Measurements from ENCODE around the gene RIMOC1. TPM values are rescaled to one million over a fixed set of nuclear protein-coding genes. Genes with fewer than 3 reads are reported as not detected.
A peak's percentile ranks its signal among the peaks of the same experiment; 100 is the strongest.

Gene RIMOC1
- total and polyA plus RNA-seq, 7 donors, result 5.4 to 19.3 (median 14.9) TPM

- 85 to 88% methylated on average over 2 of the region's 2 CpGs for WGBS, 2 donors
- peaks cover 0 to under 1% (median 0%) of the 10 kb centered on the region in 4 donors for H3K36me3 ChIP-seq
- no peaks in the 10 kb centered on the region for H3K27me3 ChIP-seq
- DNase-seq, result no peak
- TF ChIP-seq POLR2AphosphoS5 (IDR thresholded peaks at IDR 0.05) (peak in 1 of 4 donors; percentile 35), EP300 (IDR thresholded peaks at IDR 0.05) (no peak)
- no peak overlapping the region for H3K4me3 ChIP-seq
- no peaks in the 10 kb centered on the region for H3K9me3 ChIP-seq
- peaks cover 0 to 33% (median 19%) of the 10 kb centered on the region in 4 donors for H3K4me1 ChIP-seq
- peak overlapping the region in 2 of 4 donors; percentile 28 to 93 for H3K27ac ChIP-seq
- intact Hi-C loops (cut with DNase I), result loop anchor here (2.0 kb wide), 1 partner anchor 53 kb away; the partner anchor contains the start of gene FBXO4
Measured at GRCh38 chr5:41871852-41872251, 32.3 kb upstream of the RIMOC1 start.

GRCh38 chr5:41874512-41875060 is 29.6 kb upstream of the RIMOC1 start:
- Histone ChIP-seq H3K9me3 (no peaks in the 10 kb centered on the region), H3K4me1 (peaks cover 0 to 16% (median 8%) of the 10 kb centered on the region in 4 donors), H3K27me3 (no peaks in the 10 kb centered on the region), H3K4me3 (no peak overlapping the region), H3K27ac (no peak overlapping the region), H3K36me3 (no peaks in the 10 kb centered on the region)
- TF ChIP-seq POLR2AphosphoS5 (IDR thresholded peaks at IDR 0.05) (no peak), POLR2A (IDR thresholded peaks at IDR 0.05) (no peak), EP300 (IDR thresholded peaks at IDR 0.05) (no peak)
- TF ChIP-seq, protein P1, sequence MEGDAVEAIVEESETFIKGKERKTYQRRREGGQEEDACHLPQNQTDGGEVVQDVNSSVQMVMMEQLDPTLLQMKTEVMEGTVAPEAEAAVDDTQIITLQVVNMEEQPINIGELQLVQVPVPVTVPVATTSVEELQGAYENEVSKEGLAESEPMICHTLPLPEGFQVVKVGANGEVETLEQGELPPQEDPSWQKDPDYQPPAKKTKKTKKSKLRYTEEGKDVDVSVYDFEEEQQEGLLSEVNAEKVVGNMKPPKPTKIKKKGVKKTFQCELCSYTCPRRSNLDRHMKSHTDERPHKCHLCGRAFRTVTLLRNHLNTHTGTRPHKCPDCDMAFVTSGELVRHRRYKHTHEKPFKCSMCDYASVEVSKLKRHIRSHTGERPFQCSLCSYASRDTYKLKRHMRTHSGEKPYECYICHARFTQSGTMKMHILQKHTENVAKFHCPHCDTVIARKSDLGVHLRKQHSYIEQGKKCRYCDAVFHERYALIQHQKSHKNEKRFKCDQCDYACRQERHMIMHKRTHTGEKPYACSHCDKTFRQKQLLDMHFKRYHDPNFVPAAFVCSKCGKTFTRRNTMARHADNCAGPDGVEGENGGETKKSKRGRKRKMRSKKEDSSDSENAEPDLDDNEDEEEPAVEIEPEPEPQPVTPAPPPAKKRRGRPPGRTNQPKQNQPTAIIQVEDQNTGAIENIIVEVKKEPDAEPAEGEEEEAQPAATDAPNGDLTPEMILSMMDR (IDR thresholded peaks at IDR 0.05), result no peak
- intact Hi-C loops (cut with DNase I), result no loop called here
- no peak for DNase-seq

DNA sequence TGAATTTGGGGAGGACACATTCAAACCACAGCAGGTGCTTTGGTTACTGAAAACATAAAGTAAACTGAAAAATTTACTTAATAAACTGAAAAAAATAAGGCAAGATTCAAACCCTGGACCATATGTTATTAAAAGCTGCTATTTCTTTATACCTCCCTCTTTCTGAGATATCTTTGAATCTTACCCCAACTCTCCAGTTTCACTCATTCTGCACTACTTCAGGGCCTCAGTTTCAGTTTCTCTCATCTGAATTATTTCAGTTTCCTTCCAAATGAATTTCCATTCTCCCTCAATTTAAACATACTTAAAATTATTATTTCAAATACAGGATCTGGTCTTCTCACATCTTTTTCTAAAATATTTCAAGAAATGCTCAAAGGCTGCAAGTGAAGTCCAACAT is 29.0 kb upstream of the RIMOC1 start:
- TF ChIP-seq EP300 (IDR thresholded peaks at IDR 0.05) (no peak), POLR2AphosphoS5 (IDR thresholded peaks at IDR 0.05) (no peak), POLR2A (IDR thresholded peaks at IDR 0.05) (no peak)
- TF ChIP-seq, protein P1 (IDR thresholded peaks at IDR 0.05), result no peak
- Histone ChIP-seq H3K9me3 (no peaks in the 10 kb centered on the region), H3K27me3 (no peaks in the 10 kb centered on the region), H3K4me3 (no peak overlapping the region), H3K36me3 (no peaks in the 10 kb centered on the region), H3K4me1 (peaks cover 0 to 16% (median 7%) of the 10 kb centered on the region in 4 donors), H3K27ac (no peak overlapping the region)
- intact Hi-C loops (cut with DNase I), result no loop called here
- DNase-seq, result no peak

DNA sequence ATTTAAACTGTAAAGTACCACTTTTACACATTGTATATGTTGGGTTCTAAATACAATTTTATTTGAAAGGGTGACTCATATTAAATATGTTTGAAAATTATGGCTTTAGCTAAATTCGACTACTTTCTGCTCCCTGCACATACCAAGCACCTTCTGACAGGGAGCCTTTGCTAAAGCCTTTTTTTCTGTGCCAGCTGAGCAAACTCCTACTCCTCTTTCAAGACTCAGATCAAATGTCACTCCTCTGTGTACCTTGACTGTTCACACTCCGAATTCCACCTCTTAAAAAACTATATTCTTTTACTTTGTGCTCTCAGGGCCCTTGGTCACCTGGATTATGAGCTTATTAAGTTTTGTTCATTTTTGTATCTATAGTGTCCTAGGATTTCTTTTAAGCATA is 27.5 kb upstream of the RIMOC1 start:
- no peaks in the 10 kb centered on the region for H3K9me3 ChIP-seq
- WGBS, 2 donors, result 83 to 86% methylated on average over 2 of the region's 2 CpGs
- H3K4me3 ChIP-seq, result no peak overlapping the region
- no peaks in the 10 kb centered on the region for H3K27me3 ChIP-seq
- no peaks in the 10 kb centered on the region for H3K36me3 ChIP-seq
- TF ChIP-seq POLR2A (IDR thresholded peaks at IDR 0.05), result no peak
- TF ChIP-seq, protein P1 (IDR thresholded peaks at IDR 0.05), result no peak
- TF ChIP-seq POLR2AphosphoS5 (IDR thresholded peaks at IDR 0.05), result no peak
- TF ChIP-seq EP300 (IDR thresholded peaks at IDR 0.05), result no peak
- no peak overlapping the region for H3K27ac ChIP-seq
- DNase-seq, result no peak
- intact Hi-C loops (cut with DNase I), result no loop called here
- H3K4me1 ChIP-seq, result peaks cover 0 to 6% (median 0%) of the 10 kb centered on the region in 4 donors

DNA sequence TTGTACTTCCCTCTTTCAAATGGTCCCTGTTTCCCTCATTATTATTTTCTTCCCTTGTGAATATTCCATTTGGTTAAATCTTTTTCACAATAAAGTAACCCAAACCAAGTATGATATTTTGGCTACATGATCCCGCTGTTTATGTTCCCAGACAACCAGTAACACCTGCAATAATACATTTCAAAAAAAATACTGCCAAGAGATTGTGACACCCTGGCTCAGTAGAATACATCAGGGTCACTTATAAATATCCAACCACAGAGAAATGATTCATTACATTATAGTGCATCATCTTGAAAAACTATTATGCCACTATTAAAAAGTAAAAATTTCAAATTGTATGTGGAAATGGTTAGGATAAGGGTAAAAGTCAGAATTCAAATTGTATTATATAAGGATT is 26.7 kb upstream of the RIMOC1 start:
- H3K4me3 ChIP-seq, result no peak overlapping the region
- intact Hi-C loops (cut with DNase I), result no loop called here
- H3K27me3 ChIP-seq, result no peaks in the 10 kb centered on the region
- DNase-seq, result no peak
- no peaks in the 10 kb centered on the region for H3K36me3 ChIP-seq
- 95 to 96% methylated on average over 1 of the region's 1 CpG for WGBS, 2 donors
- TF ChIP-seq POLR2A (IDR thresholded peaks at IDR 0.05), result no peak
- TF ChIP-seq POLR2AphosphoS5 (IDR thresholded peaks at IDR 0.05), result no peak
- TF ChIP-seq, protein P1 (IDR thresholded peaks at IDR 0.05), result no peak
- no peak for TF ChIP-seq EP300 (IDR thresholded peaks at IDR 0.05)
- no peaks in the 10 kb centered on the region for H3K4me1 ChIP-seq
- H3K9me3 ChIP-seq, result no peaks in the 10 kb centered on the region
- no peak overlapping the region for H3K27ac ChIP-seq

All from sigmoid colon (tissue), 7 donors.